ENCODE results near the gene DISP2.

DISP2 gene

DNA sequence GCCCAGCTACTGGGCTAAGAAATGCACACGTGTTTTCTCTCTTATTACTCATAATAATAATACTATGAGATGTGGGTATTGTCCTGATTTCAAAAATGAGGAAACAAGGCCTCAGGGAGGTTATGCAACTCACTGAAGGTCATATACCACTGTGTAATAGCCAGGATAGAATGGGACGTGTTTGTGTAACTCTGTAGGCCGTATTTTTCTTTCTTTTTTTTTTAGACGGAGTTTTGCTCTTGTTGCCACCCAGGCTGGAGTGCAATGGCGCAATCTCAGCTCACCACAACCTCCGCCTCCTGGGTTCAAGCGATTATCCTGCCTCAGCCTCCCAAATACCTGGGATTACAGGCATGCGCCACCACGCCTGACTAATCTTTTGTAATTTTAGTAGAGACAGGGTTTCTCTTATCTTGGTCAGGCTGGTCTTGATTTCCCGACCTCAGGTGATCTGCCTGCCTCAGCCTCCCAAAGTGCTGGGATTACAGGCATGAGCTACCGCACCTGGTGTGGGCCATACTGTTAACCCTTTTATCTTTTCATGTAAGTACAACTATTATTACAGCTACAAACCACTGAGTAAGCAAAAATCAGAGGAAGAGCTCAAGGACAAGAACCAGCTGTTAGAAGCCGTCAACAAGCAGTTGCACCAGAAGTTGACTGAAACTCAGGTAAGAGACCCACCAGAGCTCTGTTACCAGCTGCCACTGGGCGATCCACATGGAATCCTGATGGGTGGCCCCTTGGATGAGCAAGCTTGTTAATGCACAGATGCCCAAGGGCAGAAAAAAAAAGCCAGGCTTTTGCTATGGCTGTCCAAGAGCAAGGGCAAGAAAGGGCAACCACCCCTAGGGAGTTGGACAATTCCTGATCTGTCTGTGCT is 31.2 kb downstream of the DISP2 start:
- DNase-seq (ENCODE audit: low read depth in 2 of 2), result no peak

DNA sequence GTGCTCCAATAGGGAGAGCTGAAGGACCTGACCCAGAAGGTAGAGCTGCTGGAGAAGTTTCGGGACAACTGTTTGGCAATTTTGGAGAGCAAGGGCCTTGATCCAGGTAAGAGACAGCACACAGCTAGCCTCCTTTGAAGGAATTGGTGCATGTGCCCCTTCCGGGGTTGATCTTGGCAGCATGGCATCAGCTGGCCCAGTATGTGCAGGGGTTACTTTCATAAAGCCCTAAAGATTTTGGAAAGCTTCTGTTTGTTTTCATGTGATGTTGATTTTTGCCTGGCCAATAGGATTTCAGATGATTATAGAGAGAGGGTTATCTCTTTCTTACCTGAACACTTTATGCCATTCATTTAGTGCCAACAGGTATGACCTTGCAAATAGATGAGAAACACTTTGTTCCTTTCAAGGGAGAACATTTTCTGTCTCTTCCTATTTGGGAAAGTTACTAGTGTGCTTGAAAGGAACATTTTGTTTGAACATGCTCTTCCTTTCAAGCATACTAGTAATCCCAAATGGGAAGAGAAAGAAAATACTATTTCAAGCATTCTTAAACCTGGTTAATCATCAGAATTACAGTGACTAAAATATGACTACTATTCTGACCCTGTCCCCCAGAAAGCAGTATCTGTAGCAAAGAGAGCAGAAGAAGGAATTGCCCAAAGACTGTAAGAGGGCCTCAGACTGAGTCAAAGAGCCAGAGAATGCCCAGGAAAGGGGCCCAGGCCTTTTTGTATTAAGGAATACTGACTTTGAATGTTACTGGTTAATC is 32.0 kb downstream of the DISP2 start:
- no peak for DNase-seq (ENCODE audit: low read depth in 2 of 2)

DNA sequence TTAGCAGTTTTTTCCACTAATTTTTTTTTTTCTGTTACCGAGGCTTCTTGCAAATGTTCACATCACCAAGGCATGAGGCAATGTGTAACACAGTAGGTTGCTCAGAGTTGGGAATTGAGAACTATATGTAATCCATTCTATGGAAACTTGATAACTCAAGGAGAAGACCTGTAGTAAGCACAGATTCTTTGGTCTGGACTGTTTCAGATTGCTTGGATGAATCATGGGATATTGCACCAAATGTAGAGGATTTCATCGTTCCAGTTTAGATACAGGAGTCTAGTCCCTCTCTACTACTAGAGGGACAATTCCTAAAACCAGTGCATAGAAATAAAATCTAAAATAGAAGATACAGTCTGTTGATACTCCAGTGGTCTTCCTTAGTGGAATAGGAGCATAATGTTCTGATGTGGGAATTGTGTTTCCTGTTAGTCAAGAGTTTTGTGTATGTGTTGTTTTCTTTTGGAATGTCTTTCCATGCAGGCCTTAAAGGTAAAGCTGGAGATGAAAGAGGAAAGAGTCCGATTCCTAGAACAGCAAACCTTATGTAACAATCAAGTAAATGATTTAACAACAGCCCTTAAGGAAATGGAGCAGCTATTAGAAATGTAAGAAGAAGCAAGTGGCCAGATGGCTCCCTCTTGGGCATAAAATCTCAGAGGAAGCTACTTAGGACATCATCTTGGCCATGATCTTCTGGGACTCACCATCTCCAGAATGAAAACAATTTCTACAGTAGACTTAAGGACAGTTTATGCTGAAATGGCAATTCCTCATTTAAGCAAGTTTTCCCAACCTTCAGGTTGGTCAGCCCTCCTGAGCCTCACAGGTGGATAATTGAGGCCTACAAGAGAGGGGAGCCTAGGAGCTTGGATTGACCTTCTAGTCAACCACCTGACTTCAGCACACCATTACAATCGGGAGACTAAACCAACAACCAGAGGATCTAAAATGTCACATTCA is 35.2 kb downstream of the DISP2 start:
- no peak for DNase-seq (ENCODE audit: low read depth in 2 of 2)

DNA sequence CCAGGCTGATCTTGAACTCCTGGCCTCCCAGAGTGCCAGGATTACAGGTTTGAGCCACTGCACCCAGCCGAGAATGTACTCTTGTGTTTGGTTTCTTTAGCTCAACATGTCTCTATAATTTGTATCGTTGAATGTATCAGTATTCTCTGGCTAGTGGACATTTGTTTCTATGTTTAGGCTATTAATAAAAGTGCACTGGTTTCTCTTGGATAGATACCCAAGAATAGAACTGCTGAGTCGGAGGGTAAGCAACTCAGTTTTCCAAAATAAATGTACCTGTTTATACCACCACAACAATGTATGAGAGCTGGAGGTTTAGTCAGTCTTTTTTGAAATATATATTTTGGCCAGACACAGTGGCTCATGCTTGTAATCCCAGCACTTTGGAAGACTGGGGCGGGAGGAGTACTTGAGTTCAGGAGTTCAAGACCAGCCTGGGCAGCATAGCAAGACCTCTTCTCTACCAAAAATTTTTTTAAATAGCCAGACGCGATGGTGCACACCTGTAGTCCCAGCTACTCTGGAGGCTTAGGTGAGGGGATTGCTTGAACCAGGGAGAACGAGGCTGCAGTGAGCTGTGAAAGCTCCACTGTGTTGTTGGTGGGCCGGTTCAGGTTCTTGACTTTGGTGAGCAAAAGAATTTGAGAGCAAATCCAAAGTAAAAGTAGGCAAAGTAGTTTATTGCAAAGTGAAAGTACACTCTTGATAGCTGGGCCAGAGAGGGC is 39.8 kb downstream of the DISP2 start:
- no peak for DNase-seq (ENCODE audit: low read depth in 2 of 2)

DNA sequence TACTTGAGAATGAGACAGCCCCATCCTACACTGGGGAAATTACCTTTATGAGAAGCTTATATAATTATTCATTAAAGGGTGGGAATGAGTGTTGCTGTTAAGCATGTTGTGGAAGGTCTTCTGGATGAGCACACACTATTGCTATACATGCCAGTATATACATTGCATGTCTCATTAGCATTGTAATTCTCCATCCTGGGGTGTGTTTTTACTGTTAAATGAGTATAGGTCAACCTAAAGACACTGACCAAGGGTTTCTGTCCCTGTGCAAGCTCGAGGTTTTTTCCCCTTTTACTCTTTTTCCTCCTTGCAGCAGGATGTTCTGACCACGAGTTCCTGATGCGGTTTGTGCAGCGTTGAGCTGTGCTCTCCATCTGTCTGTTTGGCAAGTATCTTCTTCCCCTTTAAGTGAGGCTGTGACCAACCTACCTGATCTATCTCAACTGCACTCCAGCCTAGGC is 40.4 kb downstream of the DISP2 start:
- no peak for DNase-seq (ENCODE audit: low read depth in 2 of 2)

DNA sequence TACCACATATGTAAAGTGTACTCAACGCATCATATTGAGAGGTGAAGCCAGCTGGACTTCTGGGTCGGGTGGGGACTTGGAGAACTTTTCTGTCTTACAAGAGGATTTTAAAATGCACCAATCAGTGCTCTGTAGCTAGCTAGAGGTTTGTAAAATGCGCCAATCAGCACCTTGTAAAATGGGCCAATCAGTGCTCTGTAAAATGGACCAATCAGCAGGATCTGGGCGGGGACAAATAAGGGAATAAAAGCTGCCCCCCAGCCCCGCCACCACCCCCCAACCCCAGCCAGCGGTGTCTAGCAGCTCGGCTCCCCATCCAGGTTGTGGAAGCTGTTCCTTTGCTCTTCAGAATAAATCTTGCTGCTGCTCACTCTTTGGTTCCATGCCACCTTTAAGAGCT is 41.4 kb downstream of the DISP2 start:
- DNase-seq (ENCODE audit: low read depth in 2 of 2), result no peak

DNA sequence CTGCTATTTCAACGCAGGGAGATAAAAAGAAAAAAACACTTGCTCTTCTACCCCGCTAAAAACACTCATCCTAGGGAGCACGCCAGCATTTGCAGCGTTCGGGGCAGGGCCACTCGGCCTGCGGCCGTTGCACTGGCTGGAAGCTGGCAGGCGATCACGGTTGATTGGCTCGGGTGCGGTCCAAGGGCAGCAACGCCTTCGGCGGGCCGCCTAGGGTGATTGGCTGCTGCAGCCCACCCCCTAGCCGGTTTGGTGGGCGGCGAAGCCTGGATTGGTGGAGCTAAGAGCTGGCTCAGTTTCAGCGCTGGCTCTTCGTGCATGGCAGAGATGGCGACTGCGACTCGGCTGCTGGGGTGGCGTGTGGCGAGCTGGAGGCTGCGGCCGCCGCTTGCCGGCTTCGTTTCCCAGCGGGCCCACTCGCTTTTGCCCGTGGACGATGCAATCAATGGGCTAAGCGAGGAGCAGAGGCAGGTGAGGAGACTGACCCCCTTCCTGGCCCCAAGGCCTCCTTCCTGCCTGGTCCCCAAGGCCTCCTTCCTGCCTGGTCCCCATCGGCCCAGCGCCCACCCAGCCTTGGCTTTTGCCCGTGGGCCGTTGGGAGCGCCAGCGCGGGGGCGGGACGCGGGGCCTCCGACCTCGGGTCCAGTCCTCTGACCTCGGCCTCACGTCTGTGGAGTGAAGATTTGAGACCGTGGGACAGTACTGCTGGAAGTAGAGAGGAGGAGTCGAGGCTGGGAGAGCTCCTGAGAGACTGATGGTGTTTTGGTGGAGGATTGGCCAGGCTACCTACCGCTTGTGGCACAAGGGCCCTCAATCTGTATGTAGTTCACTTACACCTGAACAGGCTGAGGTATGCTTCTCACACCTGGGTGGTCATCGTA is 47.7 kb downstream of the DISP2 start, which contains the start of gene IVD:
TSS of gene IVD (plus strand) at position 295 of the 881 bp plus-strand sequence. CDS start at position 328, 33 bp downstream.
- peak; percentile 80 to 81 for DNase-seq (ENCODE audit: low read depth in 2 of 2)

DNA sequence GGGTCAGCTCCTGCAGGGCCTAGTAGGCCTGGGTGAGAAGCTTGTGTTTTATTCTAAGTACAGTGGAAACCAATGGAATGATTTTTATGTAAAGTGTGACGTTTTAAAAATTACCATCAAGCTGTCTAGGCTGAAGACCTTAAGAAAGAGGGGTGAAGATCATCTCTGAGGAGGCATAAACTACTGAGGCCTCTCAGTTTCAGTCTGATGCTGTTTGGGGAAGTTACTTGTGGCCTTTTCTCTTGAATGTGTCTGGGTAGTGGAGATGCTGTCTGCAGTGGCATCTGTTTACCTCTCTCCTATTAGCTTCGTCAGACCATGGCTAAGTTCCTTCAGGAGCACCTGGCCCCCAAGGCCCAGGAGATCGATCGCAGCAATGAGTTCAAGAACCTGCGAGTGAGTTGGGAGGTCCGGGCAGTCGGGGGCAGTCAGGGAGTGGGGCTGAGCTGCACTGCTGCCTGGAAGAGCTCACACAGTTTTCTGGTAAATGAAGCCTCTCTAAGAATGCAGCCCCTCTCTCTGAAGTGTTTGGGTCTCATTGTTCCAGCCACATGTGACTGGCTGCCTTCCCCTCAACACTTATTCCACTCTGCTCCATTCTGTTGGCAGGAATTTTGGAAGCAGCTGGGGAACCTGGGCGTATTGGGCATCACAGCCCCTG is 49.4 kb downstream of the DISP2 start:
- no peak for DNase-seq (ENCODE audit: low read depth in 2 of 2)

DNA sequence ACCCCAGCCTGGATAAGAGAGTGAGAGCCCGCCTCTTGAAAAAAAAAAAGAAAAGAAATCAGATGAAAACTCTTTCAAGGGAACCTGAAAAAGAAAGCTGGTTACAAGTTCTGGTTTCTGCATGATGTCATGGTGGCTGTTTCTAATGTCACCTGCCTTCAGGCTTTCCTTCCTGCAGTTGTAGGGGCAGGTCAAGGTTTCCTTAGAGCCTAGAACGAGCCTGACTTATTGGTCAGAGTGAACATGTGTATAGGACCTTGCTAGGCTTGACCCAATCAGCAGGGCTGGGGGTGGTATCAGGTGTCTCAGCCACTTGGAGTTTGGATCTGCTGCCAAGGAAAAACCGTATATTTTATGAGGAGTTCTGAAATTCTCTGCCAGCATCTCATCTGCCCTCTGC is 51.3 kb downstream of the DISP2 start:
- DNase-seq (ENCODE audit: low read depth in 2 of 2), result no peak

DNA sequence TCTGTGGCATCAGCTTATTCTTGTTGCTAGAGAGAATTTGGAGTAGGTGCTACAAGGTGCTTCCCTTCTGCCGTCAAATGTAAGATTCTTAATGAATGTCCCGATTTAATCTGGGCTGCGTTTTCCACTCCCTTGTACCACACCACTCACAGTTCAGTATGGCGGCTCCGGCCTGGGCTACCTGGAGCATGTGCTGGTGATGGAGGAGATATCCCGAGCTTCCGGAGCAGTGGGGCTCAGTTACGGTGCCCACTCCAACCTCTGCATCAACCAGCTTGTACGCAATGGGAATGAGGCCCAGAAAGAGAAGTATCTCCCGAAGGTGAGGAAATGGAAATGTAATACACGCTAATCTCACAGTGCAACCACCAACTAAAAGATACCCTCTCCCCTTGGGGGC is 52.5 kb downstream of the DISP2 start:
- DNase-seq (ENCODE audit: low read depth in 2 of 2), result no peak

DNA sequence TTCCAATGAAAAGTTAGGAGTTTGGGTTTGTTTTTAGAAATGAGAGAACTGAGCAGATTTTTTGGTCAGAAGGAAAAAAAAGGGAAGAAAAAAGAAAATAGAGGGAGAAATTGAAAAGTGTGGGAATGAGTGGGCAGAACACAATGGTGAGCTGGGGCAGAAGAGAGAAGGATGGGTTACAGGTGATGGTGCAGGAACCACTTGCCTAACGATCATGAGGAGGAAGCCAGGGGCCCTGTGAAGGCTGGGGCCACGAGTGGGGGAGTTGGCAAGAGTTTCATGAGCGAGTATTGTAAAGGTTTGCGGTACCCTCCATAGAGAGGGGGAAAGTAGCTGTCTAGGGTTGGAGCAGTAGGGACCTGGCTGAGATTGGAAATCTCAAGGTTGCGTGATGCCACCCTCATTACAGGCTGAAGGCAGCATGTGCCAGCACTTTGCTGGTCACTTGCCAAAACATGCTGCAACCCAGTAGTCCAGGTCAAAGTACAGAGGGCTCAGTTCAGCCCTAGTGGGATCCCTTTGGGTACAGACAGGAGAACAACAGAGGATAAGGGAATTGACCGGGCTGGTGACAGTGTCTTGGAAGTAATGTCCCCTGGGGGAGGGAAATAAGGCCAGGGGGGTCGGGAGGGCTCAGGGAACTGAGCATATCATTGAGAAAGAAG is 54.2 kb downstream of the DISP2 start:
- DNase-seq (ENCODE audit: low read depth in 2 of 2), result no peak

DNA sequence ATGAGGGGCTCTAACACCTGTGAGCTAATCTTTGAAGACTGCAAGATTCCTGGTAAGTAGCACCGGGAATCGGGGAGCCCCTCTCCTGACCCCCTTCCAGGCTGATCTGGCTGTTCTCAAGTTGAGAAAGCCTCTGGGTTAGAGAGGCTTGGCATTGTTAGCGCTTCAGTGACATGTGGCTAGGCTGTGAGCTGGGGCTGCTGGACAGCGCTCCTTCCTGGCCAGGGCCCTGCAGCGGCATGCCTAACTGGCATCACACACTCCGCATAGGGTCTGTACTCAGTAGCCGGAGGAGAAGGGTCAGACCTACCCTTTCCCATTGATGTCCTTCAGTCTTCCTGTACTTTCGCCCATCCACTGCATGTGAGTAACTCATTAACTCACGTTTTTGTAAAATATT is 55.0 kb downstream of the DISP2 start:
- no peak for DNase-seq (ENCODE audit: low read depth in 2 of 2)

DNA sequence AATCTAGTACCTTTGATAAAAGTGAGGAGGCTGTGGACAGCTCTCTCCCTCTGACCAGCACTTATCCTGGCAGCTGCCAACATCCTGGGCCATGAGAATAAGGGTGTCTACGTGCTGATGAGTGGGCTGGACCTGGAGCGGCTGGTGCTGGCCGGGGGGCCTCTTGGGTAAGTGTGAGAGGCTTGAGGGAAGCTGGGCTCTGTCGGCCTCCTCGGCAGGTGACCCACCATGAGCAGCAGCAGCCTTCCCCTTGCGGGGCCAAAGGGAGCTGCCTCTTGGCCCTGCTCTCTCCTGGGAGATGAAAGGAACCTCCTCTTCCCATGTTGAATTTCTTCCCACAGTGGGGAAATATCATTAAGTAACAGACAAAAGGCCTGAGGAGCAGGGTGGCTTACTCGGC is 56.8 kb downstream of the DISP2 start:
- no peak for DNase-seq (ENCODE audit: low read depth in 2 of 2)

DNA sequence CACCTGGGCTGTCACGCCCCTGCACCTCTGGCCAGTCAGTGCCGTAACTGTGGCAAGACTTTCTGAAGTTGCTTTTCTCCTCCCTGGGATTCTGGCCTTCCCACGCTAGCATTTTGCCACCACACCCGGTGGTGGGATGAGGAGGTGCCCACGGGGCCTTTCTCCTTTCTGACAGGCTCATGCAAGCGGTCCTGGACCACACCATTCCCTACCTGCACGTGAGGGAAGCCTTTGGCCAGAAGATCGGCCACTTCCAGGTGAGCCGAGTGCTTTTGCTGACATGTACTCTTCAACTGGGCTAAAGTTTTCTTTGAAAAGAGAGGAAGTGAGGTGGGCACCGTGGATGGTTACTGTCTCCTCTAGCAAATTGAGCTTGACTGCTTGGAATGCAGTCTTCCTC is 57.2 kb downstream of the DISP2 start:
- no peak for DNase-seq (ENCODE audit: low read depth in 2 of 2)

DNA sequence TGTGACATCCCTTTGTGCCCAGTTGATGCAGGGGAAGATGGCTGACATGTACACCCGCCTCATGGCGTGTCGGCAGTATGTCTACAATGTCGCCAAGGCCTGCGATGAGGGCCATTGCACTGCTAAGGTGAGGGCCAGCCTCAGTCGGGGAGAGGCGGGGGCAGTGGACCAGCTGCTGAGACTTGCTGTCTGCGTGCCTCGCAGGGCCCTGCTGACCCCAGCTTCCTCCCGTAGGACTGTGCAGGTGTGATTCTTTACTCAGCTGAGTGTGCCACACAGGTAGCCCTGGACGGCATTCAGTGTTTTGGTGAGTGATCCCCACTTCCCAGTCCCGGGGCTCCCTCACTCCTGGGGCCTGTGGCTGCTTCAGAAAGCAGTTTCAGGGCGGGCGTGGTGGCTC is 58.0 kb downstream of the DISP2 start:
- DNase-seq (ENCODE audit: low read depth in 2 of 2), result no peak

DNA sequence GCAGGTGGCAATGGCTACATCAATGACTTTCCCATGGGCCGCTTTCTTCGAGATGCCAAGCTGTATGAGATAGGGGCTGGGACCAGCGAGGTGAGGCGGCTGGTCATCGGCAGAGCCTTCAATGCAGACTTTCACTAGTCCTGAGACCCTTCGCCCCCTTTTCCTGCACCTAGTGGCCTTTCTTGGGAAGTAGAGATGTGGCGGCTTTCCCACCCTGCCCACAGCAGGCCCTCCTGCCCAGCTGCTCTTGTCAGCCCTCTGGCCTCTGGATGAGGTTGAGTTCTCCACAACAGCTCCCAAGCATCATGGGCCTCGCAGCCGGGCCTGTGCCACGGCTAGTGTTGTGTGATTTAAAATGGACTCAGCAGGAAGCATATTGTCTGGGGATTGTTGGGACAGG is 60.1 kb downstream of the DISP2 start:
- no peak for DNase-seq (ENCODE audit: low read depth in 2 of 2)

DNA sequence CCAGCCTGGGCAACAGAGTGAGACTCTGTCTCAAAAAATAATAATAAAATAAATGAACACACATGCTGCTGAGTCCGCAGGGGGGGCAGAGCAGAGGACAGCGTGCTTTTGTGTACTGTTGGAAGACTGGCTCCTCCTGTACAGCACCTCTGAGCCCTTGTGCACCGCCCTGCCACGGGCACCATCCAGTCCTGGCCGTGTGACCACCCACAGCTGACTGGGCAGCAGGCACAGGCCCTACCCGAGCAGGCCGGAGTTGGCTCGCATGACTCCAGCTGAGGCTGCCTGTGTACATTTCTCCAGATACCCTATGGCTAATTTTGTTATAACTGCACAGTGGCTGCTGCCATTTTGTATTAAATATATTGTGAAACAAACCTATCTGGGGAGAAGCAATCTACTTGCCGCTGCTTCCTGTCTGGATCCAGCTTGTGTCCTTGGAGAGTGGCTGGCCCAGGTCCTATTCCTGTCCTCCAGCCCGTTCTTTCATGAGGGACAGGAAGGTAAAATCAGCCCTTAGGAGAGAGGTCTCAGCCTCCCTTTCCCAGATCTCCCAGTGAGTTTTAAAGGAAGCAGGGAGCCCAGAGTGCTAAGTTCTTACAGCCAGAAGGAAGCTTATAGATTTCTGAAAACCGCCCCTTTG is 62.2 kb downstream of the DISP2 start:
- DNase-seq (ENCODE audit: low read depth in 2 of 2), result no peak

DNA sequence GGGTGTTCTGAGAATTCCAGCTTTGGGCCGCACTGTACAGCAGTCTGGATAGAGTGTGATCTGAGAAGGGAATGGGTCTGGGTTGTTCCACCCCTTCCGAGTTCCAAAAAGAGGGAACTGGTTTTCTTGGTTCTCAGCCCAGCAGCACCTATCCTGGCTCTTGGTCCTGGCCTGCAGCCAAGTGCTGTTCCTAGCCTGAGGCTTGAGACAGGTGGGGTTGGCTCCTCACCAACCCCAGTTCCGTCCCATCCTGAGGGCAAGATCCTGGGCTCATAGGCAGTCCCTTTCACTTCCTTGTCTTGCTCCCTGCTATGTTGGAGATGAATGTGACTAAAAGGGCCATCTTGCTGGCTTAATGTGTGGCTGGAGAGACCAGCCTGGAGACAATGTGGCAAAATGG is 62.8 kb downstream of the DISP2 start:
- no peak for DNase-seq (ENCODE audit: low read depth in 2 of 2)

All from activated CD8-positive, alpha-beta memory T cell treated with anti-CD3 and anti-CD28 coated beads for 4 hours (primary cell).